ENCODE data around the gene CHST8. TPM values are rescaled to one million over a fixed set of nuclear protein-coding genes. Genes with fewer than 3 reads are reported as not detected.

The CHST8 gene
- total RNA-seq, 1 experiment from 2014 or later = not detected

DNA sequence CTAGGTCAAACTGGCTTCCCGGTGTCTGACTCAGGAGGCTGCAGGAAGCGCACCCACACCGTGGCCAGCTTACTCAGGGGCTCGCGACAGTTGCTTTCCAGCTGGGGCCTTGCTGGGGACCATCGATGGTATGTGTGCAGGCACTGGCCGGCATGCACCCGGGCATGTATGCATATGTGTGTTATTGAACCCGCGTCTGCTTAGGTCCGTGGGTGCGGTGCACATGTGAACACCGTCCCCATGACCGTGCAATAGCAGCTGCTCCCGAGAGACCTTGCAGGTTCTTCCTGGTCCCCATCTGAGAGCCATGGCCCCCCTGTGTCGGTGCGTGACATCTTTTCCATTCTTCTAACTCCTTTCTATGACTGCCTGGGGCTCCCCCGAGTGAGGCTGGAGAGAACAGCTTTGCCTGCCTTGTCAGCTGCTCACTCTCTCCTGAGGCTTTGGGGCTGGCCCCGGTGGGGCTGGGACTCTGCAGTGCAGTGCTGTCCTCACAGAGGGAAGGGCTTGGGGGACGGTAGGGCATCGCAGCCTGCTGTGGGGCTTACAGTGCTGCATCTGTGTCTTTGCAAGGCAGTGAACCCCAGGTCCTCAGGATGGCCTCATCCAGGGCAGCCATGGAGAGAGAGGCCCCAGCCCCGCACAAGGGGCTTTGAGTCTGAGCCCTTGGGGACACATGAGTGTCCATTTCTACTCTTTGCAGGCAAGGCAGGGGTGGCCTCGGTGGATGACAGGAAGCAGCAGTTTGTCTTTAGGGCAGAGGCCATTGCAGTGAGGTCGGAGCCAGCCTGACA lies 65.1 kb downstream of the CHST8 start:
- no peaks in the 10 kb centered on the region for H3K36me3 Mint-ChIP-seq (ENCODE audit: insufficient read depth, unreplicated experiment)
- H3K4me3 Mint-ChIP-seq (ENCODE audit: unreplicated experiment) = no peak overlapping the region
- intact Hi-C loops (cut with micrococcal nuclease) = no loop called here
- no peaks in the 10 kb centered on the region for H3K27me3 Mint-ChIP-seq (ENCODE audit: insufficient read depth, unreplicated experiment)
- DNase-seq (ENCODE audit: unreplicated experiment) = no peak
- H3K4me1 Mint-ChIP-seq (ENCODE audit: insufficient read depth, unreplicated experiment) = no peaks in the 10 kb centered on the region
- H3K9me3 Mint-ChIP-seq (ENCODE audit: unreplicated experiment) = peaks cover 7% of the 10 kb centered on the region
- CTCF ChIA-PET = interaction anchor here (0.5 to 1.1 kb wide), 3 partner anchors 84 to 410 kb away, joined by 3 to 6 read pairs (median 3); no protein-coding TSS in a partner anchor
- POLR2A ChIA-PET = interaction anchor here (0.7 kb wide), 1 partner anchor 312 kb away, joined by 3 read pairs; no protein-coding TSS in a partner anchor
- TF ChIP-seq CTCF (IDR thresholded peaks at IDR 0.05; ENCODE audit: unreplicated experiment) = no peak
- H3K27ac Mint-ChIP-seq (ENCODE audit: low read depth, unreplicated experiment) = no peak overlapping the region
- no TSS peak for BruUV-seq (replicated peaks)

DNA sequence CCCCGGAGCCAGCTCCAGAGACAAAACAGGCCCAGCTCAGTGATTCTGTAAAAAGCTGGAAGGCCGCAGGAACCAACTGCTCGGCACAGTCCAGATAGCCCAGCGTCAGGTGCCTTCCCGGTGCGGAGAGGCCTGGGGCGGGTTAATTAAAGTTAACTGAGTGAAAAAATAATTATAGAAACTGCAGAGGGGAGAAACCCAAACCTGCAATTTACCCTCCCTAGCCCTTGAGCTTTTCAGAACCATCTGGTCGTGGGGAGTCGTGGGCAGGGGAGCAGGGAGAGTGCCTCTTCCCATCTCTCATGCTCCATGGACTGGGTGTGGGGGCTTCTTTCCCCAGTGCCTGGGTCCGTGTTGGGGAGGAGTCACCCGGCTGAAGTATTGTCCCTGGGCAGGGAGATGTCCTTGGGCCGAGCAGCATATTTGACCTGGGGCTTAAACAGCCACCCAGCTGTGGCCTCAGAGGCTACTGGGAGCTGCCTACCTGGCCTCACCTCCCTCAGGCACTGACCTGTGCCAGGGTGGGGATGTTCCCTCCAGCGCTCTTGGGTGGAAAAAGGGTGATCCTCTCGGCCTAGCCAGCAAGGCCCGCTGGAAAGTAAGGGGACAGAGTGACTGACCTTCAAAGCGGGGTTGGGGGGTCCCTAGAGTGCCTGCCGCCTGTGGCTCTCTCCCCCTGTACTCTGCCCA lies 65.9 kb downstream of the CHST8 start:
- H3K27me3 Mint-ChIP-seq (ENCODE audit: insufficient read depth, unreplicated experiment) = no peaks in the 10 kb centered on the region
- intact Hi-C loops (cut with micrococcal nuclease) = no loop called here
- H3K4me1 Mint-ChIP-seq (ENCODE audit: insufficient read depth, unreplicated experiment) = no peaks in the 10 kb centered on the region
- no peak for TF ChIP-seq CTCF (IDR thresholded peaks at IDR 0.05; ENCODE audit: unreplicated experiment)
- no TSS peak for BruUV-seq (replicated peaks)
- H3K4me3 Mint-ChIP-seq (ENCODE audit: unreplicated experiment) = no peak overlapping the region
- POLR2A ChIA-PET = no interaction called here
- CTCF ChIA-PET = interaction anchor here (0.5 to 0.9 kb wide), 3 partner anchors 85 to 429 kb away, joined by 3 to 6 read pairs (median 4); no protein-coding TSS in a partner anchor
- peaks cover 7% of the 10 kb centered on the region for H3K9me3 Mint-ChIP-seq (ENCODE audit: unreplicated experiment)
- H3K36me3 Mint-ChIP-seq (ENCODE audit: insufficient read depth, unreplicated experiment) = no peaks in the 10 kb centered on the region
- H3K27ac Mint-ChIP-seq (ENCODE audit: low read depth, unreplicated experiment) = no peak overlapping the region
- DNase-seq (ENCODE audit: unreplicated experiment) = no peak

DNA sequence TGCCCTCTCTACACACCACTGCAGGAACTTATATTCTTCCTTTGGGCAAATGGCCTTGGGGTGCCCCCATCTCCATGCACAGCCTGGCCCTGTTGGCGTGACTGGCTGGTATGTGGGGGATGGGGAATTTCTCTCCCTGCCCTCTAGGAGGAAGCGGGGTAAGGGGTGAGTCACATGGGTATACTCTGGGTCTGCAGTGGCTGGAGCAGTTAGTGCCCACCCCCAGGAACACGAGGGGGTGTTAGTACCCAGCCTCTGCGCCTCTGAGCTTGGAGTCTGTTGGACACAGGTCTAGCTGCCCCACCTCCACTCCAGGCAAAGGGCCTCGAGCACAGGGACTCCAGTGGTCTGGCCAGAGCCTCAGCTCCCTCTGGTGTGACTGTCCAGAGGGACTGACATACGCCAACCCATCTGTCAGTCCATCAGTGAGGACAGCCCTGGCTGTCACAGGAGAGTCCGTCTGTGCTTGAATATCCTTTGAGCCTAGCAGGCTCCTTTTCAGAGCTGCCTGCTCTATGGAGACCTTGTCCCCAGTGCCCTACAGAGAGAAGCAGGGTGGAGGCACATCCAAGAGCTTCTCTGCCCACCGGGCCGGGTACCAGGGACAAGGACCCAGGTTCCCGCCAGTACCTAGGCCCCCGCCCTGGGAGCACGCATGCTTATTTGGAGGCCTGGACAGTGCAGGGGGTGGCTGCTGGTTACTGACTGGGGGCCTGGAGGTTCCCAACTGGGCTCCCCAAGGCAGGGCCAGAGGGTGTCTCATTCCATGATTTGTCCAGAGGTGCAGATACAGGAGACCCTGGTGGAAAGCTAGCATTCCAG lies 66.6 kb downstream of the CHST8 start:
- H3K27me3 Mint-ChIP-seq (ENCODE audit: insufficient read depth, unreplicated experiment) = no peaks in the 10 kb centered on the region
- no peaks in the 10 kb centered on the region for H3K4me1 Mint-ChIP-seq (ENCODE audit: insufficient read depth, unreplicated experiment)
- intact Hi-C loops (cut with micrococcal nuclease) = no loop called here
- ChIA-PET POLR2A (no interaction called here), CTCF (interaction anchor here (0.6 to 1.3 kb wide), 3 partner anchors 17 to 430 kb away, joined by 3 to 4 read pairs (median 3); no protein-coding TSS in a partner anchor)
- BruUV-seq (replicated peaks) = no TSS peak
- DNase-seq (ENCODE audit: unreplicated experiment) = no peak
- no peaks in the 10 kb centered on the region for H3K36me3 Mint-ChIP-seq (ENCODE audit: insufficient read depth, unreplicated experiment)
- H3K9me3 Mint-ChIP-seq (ENCODE audit: unreplicated experiment) = peaks cover 7% of the 10 kb centered on the region
- H3K4me3 Mint-ChIP-seq (ENCODE audit: unreplicated experiment) = no peak overlapping the region
- no peak overlapping the region for H3K27ac Mint-ChIP-seq (ENCODE audit: low read depth, unreplicated experiment)
- no peak for TF ChIP-seq CTCF (IDR thresholded peaks at IDR 0.05; ENCODE audit: unreplicated experiment)
